NCI-H187 (cell line): Measurements from ENCODE around the gene GLUL.
"Not testable (repeated sequence)": the region's sequence is repeated elsewhere in the genome, so short reads cannot be mapped to it uniquely, and the experiment has no call there.

Experiments used
- DNase-seq, 2 experiments: peaks; one replicate each; lab custom pipeline; 2025; lab: John Stamatoyannopoulos, UW

GLUL gene

DNA sequence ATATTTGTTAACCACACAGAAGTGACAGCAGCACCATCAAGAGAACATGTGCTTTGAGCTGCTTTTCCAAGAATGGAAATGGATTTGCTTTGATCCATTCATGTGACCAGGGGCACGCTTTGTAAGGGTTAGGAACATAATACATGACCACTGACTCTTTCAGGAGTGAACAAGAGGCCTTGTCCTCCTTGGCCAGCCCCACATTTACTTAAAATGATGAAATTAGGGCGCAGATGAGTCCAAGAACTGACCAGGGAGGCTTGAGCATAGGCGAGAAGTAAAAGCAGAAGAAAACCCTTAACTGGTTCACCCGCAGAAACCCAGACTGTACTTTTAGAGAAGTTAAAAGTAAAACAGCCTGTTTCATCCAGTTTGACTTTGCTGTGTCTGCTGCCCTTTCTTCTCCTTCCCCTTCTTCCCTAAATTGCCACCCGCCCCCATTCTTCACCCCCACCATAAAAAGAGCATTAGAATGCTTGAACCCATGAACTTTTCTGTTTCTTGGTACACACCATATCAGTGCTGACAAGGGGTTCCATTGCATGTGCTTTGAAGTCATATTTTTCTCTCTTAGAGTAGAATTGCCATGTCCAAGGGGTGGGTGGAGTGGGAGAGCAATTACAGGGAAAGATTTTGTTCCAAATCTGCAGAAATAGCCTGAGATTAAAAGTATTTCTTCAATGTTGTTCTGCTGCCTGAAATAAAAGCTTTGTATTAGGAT, 2.6 kb upstream of the GLUL start:
- no peak for DNase-seq

GRCh38 chr1:182392050-182393028, 749 bp upstream of the GLUL start:
- DNase-seq: peak in 1 of 2 experiments; percentile 93

DNA sequence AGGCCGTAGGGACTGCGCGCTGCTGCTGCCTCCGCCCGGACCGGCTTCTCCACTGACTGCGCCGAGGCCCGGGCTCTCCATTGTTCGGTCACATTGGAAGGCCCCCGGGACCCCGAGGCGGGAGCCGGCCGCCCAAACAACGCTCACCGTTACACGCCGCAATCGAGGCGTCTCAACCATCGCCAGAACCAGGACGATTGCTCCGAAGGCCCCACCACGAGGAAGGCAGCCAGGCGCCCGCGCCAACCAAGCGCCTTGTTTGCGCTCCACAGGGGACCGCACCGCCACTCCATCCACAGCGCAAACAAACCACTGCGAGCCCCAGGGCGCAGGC, 595 bp downstream of the GLUL start:
- peak in 1 of 2 experiments; percentile 84 for DNase-seq

DNA sequence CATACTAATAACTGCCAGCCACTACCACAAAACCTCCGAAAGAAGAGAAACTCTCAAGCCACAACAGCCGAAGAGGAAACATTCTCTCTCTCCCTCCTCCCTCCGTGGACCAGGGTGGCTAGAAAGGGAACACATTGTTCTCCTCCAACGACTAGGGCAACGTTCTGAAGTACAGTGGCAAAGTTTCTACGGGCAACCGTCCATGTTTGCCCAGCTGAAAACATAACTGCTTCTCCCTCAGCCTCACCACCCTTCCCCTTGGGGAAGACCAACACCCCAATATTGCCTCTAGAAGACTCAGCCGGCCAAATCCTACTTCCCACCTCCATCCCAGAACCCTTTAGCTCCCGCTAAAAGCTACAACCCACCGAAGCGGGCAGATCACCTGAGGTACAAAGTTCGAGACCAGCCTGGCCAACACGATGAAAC, 2.0 kb downstream of the GLUL start:
- DNase-seq: no peak

- DNase-seq: no peak
Observed at GRCh38 chr1:182388392-182389134, 3.0 kb downstream of the GLUL start.

DNA sequence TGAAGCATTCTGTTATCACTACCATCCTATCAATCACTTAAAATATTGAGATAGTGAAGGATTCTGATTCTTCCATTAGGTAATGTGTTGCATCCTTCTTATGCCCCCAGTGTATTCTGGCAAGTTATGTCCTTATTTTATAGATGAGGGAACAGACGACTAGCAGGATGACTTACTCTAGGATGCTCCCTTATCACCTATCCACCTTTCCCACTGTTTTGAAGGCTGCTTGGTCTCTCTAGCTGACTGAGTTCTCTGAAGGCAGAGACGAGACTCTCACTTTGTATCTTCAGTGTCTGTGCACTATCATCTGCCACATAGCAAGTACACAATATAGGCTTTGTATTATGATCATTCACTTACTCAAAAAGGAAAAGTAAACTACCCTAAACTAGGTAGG, 4.0 kb downstream of the GLUL start:
- no peak for DNase-seq

DNA sequence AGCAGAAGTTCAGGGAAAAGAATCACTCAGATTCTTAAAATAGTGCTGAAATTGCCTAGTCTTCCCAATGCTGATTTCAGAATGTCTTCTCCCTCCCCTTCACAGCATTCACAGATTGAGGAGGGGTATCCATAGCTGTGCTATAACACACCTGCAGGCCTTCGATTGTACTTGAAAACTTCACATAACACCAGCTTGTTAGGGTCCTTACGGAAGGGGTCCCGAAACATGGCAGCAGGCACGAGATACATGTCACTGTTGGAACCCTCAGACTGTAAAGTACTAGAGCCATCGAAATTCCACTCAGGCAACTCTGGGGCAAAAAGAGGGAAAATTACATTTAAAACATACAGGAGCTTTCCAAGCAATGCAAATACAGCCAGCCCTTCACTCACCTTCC, 4.6 kb downstream of the GLUL start:
- DNase-seq: no peak

- no peak for DNase-seq
Observed at GRCh38 chr1:182385885-182386853, 5.4 kb downstream of the GLUL start.

DNA sequence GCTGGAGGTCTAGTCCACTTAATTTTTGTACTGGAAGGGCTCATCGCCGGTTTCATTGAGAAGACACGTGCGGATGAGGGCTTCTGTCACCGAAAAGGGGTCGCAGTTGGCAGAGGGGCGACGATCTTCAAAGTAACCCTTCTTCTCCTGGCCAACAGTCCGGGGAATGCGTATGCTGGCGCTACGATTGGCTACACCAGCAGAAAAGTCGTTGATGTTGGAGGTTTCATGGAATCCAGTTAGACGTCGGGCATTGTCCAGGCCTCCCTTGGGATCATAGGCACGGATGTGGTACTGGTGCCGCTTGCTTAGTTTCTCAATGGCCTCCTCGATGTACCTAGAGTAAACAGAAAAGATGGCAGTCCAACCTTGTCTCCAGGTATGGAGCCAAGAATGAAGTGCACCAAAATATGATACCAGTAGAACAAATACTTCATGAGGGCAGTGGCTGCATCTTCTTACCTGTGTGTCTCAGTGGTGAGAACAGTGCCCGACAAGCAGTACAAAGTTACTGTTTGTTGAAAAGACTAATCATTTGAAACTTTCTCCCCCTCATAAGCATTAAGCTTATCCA, 7.1 kb downstream of the GLUL start:
- no peak for DNase-seq

- DNase-seq: no peak
Observed at GRCh38 chr1:182383934-182384333, 7.7 kb downstream of the GLUL start.

GRCh38 chr1:182383037-182383661, 8.4 kb downstream of the GLUL start:
- DNase-seq: no peak

DNA sequence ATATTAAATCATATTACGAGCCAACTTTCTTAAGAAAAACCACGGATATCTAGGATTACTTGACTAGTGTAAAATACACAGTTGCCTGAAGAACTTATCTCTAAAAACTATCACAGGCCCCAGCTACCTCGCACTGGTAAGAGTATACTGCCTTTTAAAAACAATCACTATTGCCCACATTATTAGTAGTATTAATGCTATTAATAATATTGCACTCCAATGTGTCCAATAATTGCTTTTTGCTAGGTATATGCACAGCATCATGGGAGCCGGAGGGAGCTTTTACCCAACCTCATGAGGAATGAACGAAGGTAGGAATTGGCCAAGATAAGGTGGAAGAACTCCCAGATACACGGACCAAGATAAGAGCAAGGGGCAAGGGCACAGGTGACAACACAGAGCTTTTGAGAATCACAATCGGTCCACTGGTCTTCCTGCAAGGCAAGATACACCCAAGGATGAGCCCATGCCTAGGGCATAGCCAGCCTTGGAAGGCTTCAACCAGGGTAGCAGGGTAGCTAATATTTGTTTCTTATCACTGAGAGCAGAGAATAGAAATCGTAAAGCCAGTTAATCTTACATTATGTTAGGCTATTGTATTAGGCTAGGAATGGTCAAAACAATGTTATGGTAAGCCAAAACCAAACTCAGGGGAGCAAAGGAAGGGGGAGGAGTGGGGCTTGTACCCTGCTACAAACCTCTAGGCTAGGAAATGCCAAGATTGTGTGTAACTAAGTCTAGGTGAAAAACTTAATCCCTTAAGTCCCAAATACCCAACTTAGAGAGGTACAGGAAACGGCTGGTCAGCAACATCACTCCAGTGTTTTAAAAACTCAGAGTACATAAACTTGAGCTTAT, 9.4 kb downstream of the GLUL start:
- no peak for DNase-seq

DNA sequence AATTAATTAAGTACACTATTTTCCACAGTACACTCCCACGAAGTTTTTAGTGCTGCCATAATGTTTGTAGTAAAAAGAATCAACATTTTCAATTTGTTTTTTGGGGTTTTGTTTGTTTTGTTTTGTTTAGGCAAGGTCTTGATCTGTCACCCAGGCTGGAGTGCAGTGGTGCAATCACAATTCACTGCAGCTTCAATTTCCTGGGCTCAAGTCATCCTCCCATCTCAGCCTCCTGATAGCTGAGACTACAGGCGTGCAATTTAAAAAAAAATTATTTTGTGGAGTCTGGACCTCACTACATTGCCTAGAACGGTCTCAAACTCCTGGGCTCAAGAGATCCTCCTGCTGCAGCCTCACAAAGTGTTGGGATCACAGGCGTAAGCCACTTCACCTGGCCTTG, 11.4 kb downstream of the GLUL start:
- no peak for DNase-seq

- DNase-seq: not testable (repeated sequence)
Observed at GRCh38 chr1:182379781-182380180, 11.8 kb downstream of the GLUL start.

DNA sequence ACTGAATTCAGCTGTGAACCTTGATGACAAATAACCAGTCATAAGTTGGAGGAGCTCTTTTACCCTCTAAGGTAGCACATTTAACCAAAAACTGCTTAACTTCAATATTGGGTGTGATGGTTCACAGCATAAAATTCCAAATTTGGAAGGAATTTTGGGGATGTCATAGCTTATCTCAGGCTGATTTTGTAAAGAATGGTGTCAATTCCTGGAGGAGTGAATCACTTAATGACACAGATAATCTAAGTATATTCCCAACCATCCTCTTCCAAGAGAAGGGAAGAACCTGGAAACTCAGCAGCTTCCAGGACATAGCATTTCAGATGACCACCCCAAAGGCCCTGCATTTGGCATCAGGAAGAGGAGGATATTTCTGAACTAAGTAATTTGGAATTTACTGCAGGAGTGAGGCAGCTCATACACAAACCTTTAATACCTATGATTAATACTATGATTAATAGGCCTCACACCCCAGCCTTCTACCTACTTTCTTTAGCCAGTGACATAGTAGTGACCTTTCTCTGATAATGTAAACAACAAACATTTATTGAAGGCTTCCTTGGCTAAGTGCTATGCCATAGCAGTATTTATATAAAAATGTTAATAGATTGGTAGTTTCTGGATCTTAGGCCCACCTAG, 14.5 kb downstream of the GLUL start:
- DNase-seq: no peak

DNA sequence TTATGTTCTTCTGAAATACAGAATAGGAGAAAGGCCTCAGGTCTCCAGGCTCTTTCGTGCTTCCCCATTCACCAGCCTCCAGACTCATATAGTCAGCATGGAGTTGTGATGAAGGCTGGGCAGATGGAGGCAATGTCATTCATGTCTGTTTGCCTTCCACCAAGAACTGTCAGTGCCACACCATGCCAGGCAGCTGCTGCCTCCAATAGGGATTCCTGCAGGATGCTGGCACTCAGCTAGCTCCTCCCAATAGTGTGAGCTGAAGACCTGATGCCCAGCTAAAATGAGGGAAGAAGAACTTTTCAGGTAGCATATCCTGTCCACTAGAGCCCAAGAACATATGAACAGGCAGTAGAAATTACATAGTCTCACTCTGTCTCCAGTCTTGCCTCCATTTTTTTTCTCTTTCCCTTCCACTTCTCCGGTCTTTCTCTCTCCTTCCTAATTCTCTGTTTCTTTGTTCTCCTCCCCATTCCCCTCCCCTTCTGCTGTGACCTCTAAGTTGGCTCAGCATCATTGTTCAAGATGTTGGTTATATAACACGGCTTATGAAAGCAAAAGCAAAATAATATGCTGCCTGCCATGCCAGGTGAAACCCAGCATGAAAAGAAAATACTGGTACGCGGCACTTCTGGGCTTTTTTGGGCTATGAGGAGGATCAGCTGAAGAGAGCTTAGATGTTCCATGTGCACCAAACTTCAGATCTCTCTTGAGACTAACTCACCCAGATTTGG, 17.3 kb downstream of the GLUL start:
- no peak for DNase-seq

GRCh38 chr1:182370532-182370931, 21.1 kb downstream of the GLUL start:
- no peak for DNase-seq

DNA sequence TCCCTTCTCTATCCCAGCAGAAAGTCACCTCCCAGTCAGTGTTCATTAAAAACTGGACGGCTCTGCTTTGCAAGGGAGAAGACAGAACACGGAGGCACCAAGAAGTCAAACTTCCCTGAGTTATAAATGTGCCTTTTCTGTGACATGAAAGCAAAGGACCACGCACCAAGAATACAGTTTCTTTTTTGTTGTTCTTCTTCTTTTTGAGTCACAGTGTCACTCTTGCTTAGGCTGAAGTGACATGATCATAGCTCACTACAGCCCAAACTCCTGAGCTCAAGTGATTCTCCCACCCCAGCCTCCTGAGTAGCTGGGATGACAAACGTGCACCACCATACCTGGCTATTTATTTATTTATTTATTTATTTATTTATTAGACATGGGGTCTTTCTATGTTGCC, 22.7 kb downstream of the GLUL start:
- DNase-seq: no peak
